HG03108 (cell line): ENCODE measurements around the gene RPH3AL.
"Not testable (repeated sequence)": the region's sequence is repeated elsewhere in the genome, so short reads cannot be mapped to it uniquely, and the experiment has no call there.

Experiments used
- ATAC-seq: cut with Tn5 transposase; IDR thresholded peaks from one replicate; pipeline ENCODE4 v1.9.1; 2021; ENCODE audit warnings: moderate library complexity; ENCODE audit not compliant: unreplicated experiment

RPH3AL gene

DNA sequence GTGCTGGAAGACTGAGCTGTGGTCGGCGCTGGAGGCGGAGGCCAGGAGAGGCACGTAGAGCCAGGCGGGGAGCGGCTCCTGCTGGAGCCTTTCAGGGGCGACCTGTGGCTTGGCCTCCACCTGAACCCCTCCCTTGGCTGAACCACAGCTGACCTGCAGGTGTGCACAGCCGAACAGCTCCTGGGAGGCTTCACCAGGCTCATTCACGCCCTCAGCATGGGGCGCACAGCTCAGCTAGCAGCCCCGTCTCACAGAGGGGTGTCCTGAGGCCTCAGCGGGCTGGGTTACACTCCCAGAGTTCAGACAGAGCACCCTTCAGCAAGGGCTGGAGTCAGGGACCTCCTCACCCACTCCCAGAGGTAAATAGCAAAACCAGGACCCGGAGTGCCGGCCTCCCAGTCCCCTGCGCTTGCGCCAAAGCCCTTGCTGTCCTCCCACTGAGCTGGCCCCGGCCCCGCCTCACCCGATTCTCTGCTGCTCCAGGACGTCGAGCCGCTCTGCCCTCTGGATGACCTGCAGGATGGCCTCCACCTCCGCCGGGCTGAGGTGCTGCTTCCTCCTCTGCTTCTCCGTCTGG lies 31.7 kb downstream of the RPH3AL start:
- no peak for ATAC-seq

- ATAC-seq: no peak
These were observed 32.5 kb downstream of the RPH3AL start for GRCh38 chr17:320139-320538.

DNA sequence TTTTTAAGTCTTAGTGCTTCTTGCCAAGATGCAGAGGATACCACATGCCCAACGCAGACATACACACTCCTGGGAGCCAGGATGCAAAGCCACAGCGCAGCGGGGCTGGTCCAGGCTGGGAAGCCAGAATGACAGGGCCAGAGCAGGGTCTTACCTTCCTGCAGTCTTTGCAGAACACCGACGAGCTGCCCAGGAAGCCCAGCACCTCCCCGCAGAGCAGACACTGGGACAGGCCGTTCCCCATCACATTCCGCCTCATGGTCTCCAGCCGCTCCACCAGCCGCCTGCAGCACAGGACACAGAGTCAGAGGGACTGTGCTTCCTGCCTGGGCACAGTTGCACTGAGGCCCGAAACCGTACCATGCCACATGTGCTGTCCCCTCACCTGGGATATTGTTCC lies 33.3 kb downstream of the RPH3AL start:
- ATAC-seq: no peak

- not testable (repeated sequence) for ATAC-seq
These were observed 35.5 kb downstream of the RPH3AL start for GRCh38 chr17:317070-317469.

- not testable (repeated sequence) for ATAC-seq
These were observed 37.2 kb downstream of the RPH3AL start for GRCh38 chr17:315399-315798.

GRCh38 chr17:314614-314944 lies 38.0 kb downstream of the RPH3AL start:
- not testable (repeated sequence) for ATAC-seq

DNA sequence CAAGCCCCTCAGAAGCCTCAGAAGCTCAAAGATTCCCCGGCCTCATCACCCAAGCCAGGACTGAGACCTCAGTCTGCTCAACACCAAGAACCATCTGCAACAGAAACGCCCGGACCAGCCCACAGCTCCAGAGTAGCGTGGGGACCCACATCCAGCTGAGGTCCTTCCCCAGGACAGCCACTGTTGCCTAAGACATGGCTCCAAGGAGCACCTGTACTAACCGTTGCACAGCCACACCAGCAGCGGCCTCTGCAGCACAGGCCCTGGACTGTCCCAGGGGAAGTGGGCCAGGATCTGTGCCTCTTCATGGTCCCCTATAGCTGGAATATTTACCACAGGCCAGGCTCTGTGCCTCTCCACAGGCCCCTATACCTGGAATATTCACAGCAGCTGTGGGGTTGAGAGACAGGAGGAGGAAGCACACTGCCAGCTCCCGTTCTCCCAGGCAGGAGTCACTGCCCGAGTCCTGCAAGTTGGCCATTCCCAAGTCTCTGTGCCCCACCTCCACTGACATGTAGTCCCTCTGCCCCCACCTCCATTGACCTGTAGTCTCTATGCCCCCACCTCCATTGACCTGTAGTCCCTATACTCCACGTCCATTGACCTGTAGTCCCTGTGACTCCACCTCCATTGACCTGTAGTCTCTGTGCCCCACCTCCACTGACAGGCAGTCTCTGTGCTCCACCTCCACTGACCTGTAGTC lies 38.5 kb downstream of the RPH3AL start:
- ATAC-seq: no peak

- no peak for ATAC-seq
These were observed 39.4 kb downstream of the RPH3AL start for GRCh38 chr17:313231-313630.

DNA sequence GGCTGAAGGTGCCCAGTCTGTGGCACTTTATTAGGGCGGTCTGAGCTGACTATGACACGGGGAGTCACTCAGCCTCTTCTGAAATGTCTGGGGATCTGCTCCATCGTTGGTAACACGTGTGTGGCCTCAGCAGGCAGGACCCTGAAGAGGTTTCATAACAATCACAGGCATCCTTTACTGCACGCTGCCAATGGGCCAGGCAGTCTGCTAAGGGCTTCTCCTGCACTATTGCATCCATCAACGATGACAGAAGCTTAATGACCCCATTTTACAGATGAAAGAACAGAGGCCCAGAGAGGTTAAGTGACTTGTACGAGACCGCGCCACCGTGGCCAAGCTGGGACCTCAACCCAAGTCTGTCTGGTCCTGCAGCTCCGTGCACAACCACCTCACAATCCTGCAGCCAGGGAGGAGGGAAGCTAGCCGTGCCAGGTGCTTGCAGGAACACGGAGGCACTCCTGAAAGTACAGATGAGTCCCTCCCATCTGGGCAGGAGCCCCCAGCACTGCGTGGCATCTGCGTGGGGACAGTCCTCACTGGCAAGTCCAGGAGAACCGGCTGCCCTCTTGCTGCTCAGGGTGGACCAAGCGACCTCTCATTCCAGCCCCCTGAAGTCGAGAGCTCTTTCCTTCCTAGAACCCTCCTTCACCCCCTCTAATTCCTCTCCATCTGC lies 40.0 kb downstream of the RPH3AL start:
- ATAC-seq: no peak

DNA sequence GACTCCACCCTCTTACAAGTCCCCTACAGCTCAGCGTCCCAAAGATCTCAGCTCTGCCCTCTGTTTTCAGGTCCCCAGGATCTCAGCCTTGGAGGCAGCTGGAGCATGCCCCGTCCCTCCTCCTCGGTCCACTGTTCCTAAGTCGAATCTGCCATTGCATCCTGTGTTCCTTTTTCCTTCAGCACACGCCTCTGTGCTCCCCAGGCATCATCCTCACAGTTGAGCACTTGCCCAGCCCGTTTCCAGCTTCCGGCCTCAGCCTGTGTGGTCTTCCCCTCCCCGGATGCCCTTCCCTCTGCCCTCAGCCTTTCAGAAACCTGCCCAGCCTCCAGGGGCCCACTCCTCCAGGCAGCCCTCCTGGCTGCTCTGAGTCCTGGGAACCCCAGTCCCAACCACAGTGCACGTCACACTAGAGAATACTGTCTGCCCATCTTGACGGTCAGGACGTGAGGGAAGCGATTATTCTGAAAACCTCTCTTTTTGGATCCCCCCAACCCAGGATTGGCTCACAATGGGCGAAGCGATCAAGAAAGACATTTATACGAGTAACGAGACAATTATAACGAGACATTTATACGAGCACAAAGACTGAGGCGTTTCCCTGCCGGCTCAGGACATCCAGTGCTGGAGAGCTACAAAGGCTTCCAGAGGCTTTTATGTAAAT lies 41.4 kb downstream of the RPH3AL start:
- ATAC-seq: no peak

- ATAC-seq: no peak
These were observed 42.2 kb downstream of the RPH3AL start for GRCh38 chr17:310111-311010.

- no peak for ATAC-seq
These were observed 43.2 kb downstream of the RPH3AL start for GRCh38 chr17:309361-309888.

- no peak for ATAC-seq
These were observed 44.7 kb downstream of the RPH3AL start for GRCh38 chr17:307741-308507.

DNA sequence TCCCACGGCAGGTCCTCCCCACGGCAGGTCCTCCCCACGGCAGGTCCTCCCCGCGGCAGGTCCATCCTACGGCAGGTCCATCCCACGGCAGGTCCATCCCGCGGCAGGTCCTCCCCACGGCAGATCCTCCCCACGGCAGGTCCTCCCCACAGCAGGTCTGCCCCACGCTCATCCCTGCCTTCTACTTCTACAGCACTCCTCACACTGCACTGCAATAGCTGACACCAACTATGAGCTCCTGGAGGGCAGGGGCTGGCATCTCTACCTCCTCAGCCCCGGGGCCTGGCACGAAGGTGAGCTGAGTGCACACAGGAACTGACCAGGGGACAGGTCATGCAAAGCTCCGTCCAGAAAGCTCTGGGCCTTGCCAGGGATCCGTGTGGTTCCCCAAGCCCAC lies 45.3 kb downstream of the RPH3AL start:
- ATAC-seq: no peak

- no peak for ATAC-seq
These were observed 45.9 kb downstream of the RPH3AL start for GRCh38 chr17:306536-307294.

DNA sequence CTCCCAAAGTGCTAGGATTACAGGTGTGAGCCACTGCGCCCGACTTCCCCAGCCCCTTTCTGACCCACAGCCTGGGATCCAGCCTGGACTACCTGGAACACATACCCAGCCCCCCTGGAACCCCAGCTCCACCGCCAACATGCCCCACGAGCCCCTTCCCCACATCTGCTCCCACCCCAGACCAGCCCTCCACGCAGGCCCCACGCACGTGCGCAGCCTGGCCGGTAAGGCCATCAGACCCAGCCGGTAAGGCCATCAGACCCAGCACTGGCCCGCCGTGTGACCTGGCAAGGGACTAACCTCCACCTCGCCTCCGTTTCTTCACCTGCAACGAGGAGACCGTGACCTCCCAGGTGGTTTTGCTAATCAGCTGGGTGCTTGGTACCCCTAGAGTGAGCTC lies 46.5 kb downstream of the RPH3AL start:
- no peak for ATAC-seq

GRCh38 chr17:305090-305976 lies 47.3 kb downstream of the RPH3AL start:
- no peak for ATAC-seq

GRCh38 chr17:304461-304860 lies 48.1 kb downstream of the RPH3AL start:
- no peak for ATAC-seq
